Naive B cell (primary cell): ENCODE results near the gene CDH23. TPM values are rescaled to one million over a fixed set of nuclear protein-coding genes. Genes with fewer than 3 reads are reported as not detected.

Experiments
- ATAC-seq, 2 donors: fragments of 150-1000 bp; cut with Tn5 transposase; 2 replicates each; pipeline ENCODE4 v1.10.0; 2021; ENCODE audit warnings: low read depth in 2 of 2, mild to moderate bottlenecking in 2 of 2, moderate library complexity in 2 of 2
- DNase-seq: peaks from one replicate; pipeline ENCODE4 v3.0.0; 2022
- H3K27ac Mint-ChIP-seq, 6 donors: one replicate each; pipeline ENCODE4 v1.8.0; 2020 to 2022; ENCODE audit warnings: mild to moderate bottlenecking in 6 of 6, mixed read lengths in 6 of 6, moderate library complexity in 5 of 6, inconsistent platforms in 2 of 6
- H3K27me3 Mint-ChIP-seq, 3 donors: one replicate each; pipeline ENCODE4 v1.8.0; 2021 to 2022; ENCODE audit warnings: mixed read lengths in 3 of 3, mild to moderate bottlenecking in 1 of 3
- H3K36me3 Mint-ChIP-seq, 2 donors: one replicate each; pipeline ENCODE4 v1.8.0; 2020 to 2022; ENCODE audit warnings: mixed read lengths in 2 of 2, inconsistent platforms in 1 of 2, mild to moderate bottlenecking in 1 of 2
- H3K4me1 Mint-ChIP-seq, 3 donors: one replicate each; pipeline ENCODE4 v1.8.0; 2020 to 2022; ENCODE audit warnings: mixed read lengths in 3 of 3, inconsistent platforms in 1 of 3, mild to moderate bottlenecking in 1 of 3, moderate library complexity in 1 of 3
- H3K4me3 Mint-ChIP-seq, 8 donors: one replicate each; pipeline ENCODE4 v1.8.0; 2020 to 2022; ENCODE audit warnings: mild to moderate bottlenecking in 8 of 8, mixed read lengths in 8 of 8, moderate library complexity in 8 of 8, inconsistent platforms in 2 of 8
- H3K9me3 Mint-ChIP-seq, 7 donors: one replicate each; pipeline ENCODE4 v1.8.0; 2020 to 2022; ENCODE audit warnings: mixed read lengths in 7 of 7, mild to moderate bottlenecking in 5 of 7, inconsistent platforms in 2 of 7, moderate library complexity in 1 of 7
- polyA plus RNA-seq, 6 donors: library from polyadenylated mRNA; unstranded; fragments of 300-500 nt; fragmentation: Illumina TruSeq; gene quantifications; one replicate each; pipeline ENCODE4 v1.2.3, GENCODE V29; 2021; ENCODE audit warnings: low read depth in 6 of 6

The CDH23 gene
- polyA plus RNA-seq, 6 donors from 2014 or later: 0.05 to 0.62 (median 0.21) TPM; not detected in 2

- Mint-ChIP-seq H3K4me1 (peaks cover 12 to 13% (median 13%) of the 10 kb centered on the region in 3 donors), H3K4me3 (peak overlapping the region in 4 of 8 donors; percentile 3 to 62 (median 32)), H3K27ac (no peak overlapping the region), H3K36me3 (no peaks in the 10 kb centered on the region), H3K9me3 (no peaks in the 10 kb centered on the region), H3K27me3 (peaks cover 40 to 52% (median 45%) of the 10 kb centered on the region in 3 donors)
- DNase-seq (no peak), ATAC-seq (no peak)
These were observed 2.3 kb downstream of the CDH23 start for GRCh38 chr10:71398976-71399375.

- no peak for ATAC-seq
- Mint-ChIP-seq H3K27ac (no peak overlapping the region), H3K9me3 (peaks cover 0 to 2% (median 0%) of the 10 kb centered on the region in 7 donors), H3K27me3 (peaks cover 36 to 52% (median 41%) of the 10 kb centered on the region in 3 donors), H3K4me1 (peaks cover 12 to 13% (median 13%) of the 10 kb centered on the region in 3 donors), H3K4me3 (no peak overlapping the region), H3K36me3 (no peaks in the 10 kb centered on the region)
- DNase-seq: no peak
These were observed 3.2 kb downstream of the CDH23 start for GRCh38 chr10:71399946-71400345.

- Mint-ChIP-seq H3K36me3 (no peaks in the 10 kb centered on the region), H3K4me3 (no peak overlapping the region), H3K9me3 (peaks cover 0 to 2% (median 0%) of the 10 kb centered on the region in 7 donors), H3K27me3 (peaks cover 25 to 43% (median 32%) of the 10 kb centered on the region in 3 donors), H3K4me1 (peaks cover 5 to 10% (median 7%) of the 10 kb centered on the region in 3 donors), H3K27ac (no peak overlapping the region)
- no peak for DNase-seq
- ATAC-seq: no peak
These were observed 4.3 kb downstream of the CDH23 start for GRCh38 chr10:71401056-71401455.

- peaks cover 27 to 42% (median 32%) of the 10 kb centered on the region in 3 donors for H3K27me3 Mint-ChIP-seq
- H3K4me3 Mint-ChIP-seq: no peak overlapping the region
- H3K27ac Mint-ChIP-seq: no peak overlapping the region
- peaks cover 4 to 8% (median 5%) of the 10 kb centered on the region in 3 donors for H3K4me1 Mint-ChIP-seq
- no peaks in the 10 kb centered on the region for H3K36me3 Mint-ChIP-seq
- ATAC-seq (no peak), DNase-seq (no peak)
- peaks cover 0 to 2% (median 0%) of the 10 kb centered on the region in 7 donors for H3K9me3 Mint-ChIP-seq
These were observed 5.3 kb downstream of the CDH23 start for GRCh38 chr10:71402005-71402404.

GRCh38 chr10:71404503-71405295, 8.0 kb downstream of the CDH23 start:
- H3K4me3 Mint-ChIP-seq: no peak overlapping the region
- H3K27ac Mint-ChIP-seq: no peak overlapping the region
- no peaks in the 10 kb centered on the region for H3K4me1 Mint-ChIP-seq
- ATAC-seq (no peak), DNase-seq (no peak)
- no peaks in the 10 kb centered on the region for H3K36me3 Mint-ChIP-seq
- H3K9me3 Mint-ChIP-seq: peaks cover 0 to 4% (median 0%) of the 10 kb centered on the region in 7 donors
- peaks cover 14 to 30% (median 24%) of the 10 kb centered on the region in 3 donors for H3K27me3 Mint-ChIP-seq

- peaks cover 0 to 11% of the 10 kb centered on the region in 2 donors for H3K36me3 Mint-ChIP-seq
- peaks cover 14 to 26% (median 23%) of the 10 kb centered on the region in 3 donors for H3K27me3 Mint-ChIP-seq
- no peaks in the 10 kb centered on the region for H3K4me1 Mint-ChIP-seq
- DNase-seq (no peak), ATAC-seq (no peak)
- H3K27ac Mint-ChIP-seq: no peak overlapping the region
- peaks cover 0 to 14% (median 8%) of the 10 kb centered on the region in 7 donors for H3K9me3 Mint-ChIP-seq
- no peak overlapping the region for H3K4me3 Mint-ChIP-seq
These were observed 10.2 kb downstream of the CDH23 start for GRCh38 chr10:71406878-71407277.

- DNase-seq: no peak
- peaks cover 0 to 11% of the 10 kb centered on the region in 2 donors for H3K36me3 Mint-ChIP-seq
These were observed 11.9 kb downstream of the CDH23 start for GRCh38 chr10:71408436-71409225.

GRCh38 chr10:71409516-71410104, 12.9 kb downstream of the CDH23 start:
- H3K27ac Mint-ChIP-seq: no peak overlapping the region
- no peak overlapping the region for H3K4me3 Mint-ChIP-seq
- ATAC-seq (no peak), DNase-seq (no peak)
- peaks cover 0 to 11% of the 10 kb centered on the region in 2 donors for H3K36me3 Mint-ChIP-seq
- peaks cover 4 to 23% (median 20%) of the 10 kb centered on the region in 3 donors for H3K27me3 Mint-ChIP-seq
- H3K9me3 Mint-ChIP-seq: peaks cover 0 to 24% (median 14%) of the 10 kb centered on the region in 7 donors
- no peaks in the 10 kb centered on the region for H3K4me1 Mint-ChIP-seq

More at GRCh38 chr10:71408436-71409225, 11.9 kb downstream of the CDH23 start:
- no peak for ATAC-seq
- Mint-ChIP-seq H3K4me3 (no peak overlapping the region), H3K4me1 (no peaks in the 10 kb centered on the region), H3K27me3 (peaks cover 10 to 26% (median 23%) of the 10 kb centered on the region in 3 donors), H3K9me3 (peaks cover 0 to 24% (median 14%) of the 10 kb centered on the region in 7 donors), H3K27ac (no peak overlapping the region)

GRCh38 chr10:71413581-71413980, 16.9 kb downstream of the CDH23 start:
- no peak for ATAC-seq
- H3K9me3 Mint-ChIP-seq: peaks cover 0 to 29% (median 14%) of the 10 kb centered on the region in 7 donors
- H3K4me3 Mint-ChIP-seq: no peak overlapping the region
- no peak for DNase-seq
- no peak overlapping the region for H3K27ac Mint-ChIP-seq
- peaks cover 4 to 24% (median 7%) of the 10 kb centered on the region in 3 donors for H3K27me3 Mint-ChIP-seq
- H3K36me3 Mint-ChIP-seq: peaks cover 0 to 11% of the 10 kb centered on the region in 2 donors
- no peaks in the 10 kb centered on the region for H3K4me1 Mint-ChIP-seq

- no peak overlapping the region for H3K4me3 Mint-ChIP-seq
These were observed 17.6 kb downstream of the CDH23 start for GRCh38 chr10:71414359-71414758.

GRCh38 chr10:71419002-71419540, 22.4 kb downstream of the CDH23 start:
- no peak for ATAC-seq
- H3K27ac Mint-ChIP-seq: no peak overlapping the region

More at GRCh38 chr10:71414359-71414758, 17.6 kb downstream of the CDH23 start:
- peaks cover 0 to 19% (median 4%) of the 10 kb centered on the region in 3 donors for H3K27me3 Mint-ChIP-seq
- DNase-seq (no peak), ATAC-seq (no peak)
- peaks cover 0 to 29% (median 12%) of the 10 kb centered on the region in 7 donors for H3K9me3 Mint-ChIP-seq
- H3K36me3 Mint-ChIP-seq: peaks cover 0 to 11% of the 10 kb centered on the region in 2 donors
- H3K4me1 Mint-ChIP-seq: no peaks in the 10 kb centered on the region
- H3K27ac Mint-ChIP-seq: no peak overlapping the region

GRCh38 chr10:71419750-71420149, 23.0 kb downstream of the CDH23 start:
- no peak for ATAC-seq
- no peak for DNase-seq
- no peaks in the 10 kb centered on the region for H3K4me1 Mint-ChIP-seq
- peaks cover 0 to 4% (median 0%) of the 10 kb centered on the region in 7 donors for H3K9me3 Mint-ChIP-seq
- no peaks in the 10 kb centered on the region for H3K36me3 Mint-ChIP-seq
- no peak overlapping the region for H3K27ac Mint-ChIP-seq
- no peak overlapping the region for H3K4me3 Mint-ChIP-seq
- H3K27me3 Mint-ChIP-seq: peaks cover 0 to 48% (median 36%) of the 10 kb centered on the region in 3 donors

More at GRCh38 chr10:71419002-71419540, 22.4 kb downstream of the CDH23 start:
- DNase-seq: no peak
- H3K4me1 Mint-ChIP-seq: no peaks in the 10 kb centered on the region
- H3K36me3 Mint-ChIP-seq: no peaks in the 10 kb centered on the region
- peaks cover 0 to 41% (median 29%) of the 10 kb centered on the region in 3 donors for H3K27me3 Mint-ChIP-seq
- H3K9me3 Mint-ChIP-seq: peaks cover 0 to 4% (median 0%) of the 10 kb centered on the region in 7 donors
- no peak overlapping the region for H3K4me3 Mint-ChIP-seq

GRCh38 chr10:71421075-71421434, 24.3 kb downstream of the CDH23 start:
- H3K9me3 Mint-ChIP-seq: peaks cover 0 to 4% (median 0%) of the 10 kb centered on the region in 7 donors
- DNase-seq: no peak
- ATAC-seq: no peak
- no peaks in the 10 kb centered on the region for H3K36me3 Mint-ChIP-seq
- peaks cover 4 to 55% (median 49%) of the 10 kb centered on the region in 3 donors for H3K27me3 Mint-ChIP-seq
- H3K27ac Mint-ChIP-seq: no peak overlapping the region
- peaks cover 0 to 5% (median 0%) of the 10 kb centered on the region in 3 donors for H3K4me1 Mint-ChIP-seq
- H3K4me3 Mint-ChIP-seq: no peak overlapping the region
